ENCODE measurements around the gene GTPBP6. TPM values are rescaled to one million over a fixed set of nuclear protein-coding genes. Genes with fewer than 3 reads are reported as not detected.
"Not testable (repeated sequence)": the region's sequence is repeated elsewhere in the genome, so short reads cannot be mapped to it uniquely, and the experiment has no call there.

GTPBP6 gene
- total and polyA plus RNA-seq, 7 donors: 48.1 to 63.4 (median 50.0) TPM

- H3K9me3 ChIP-seq: no peaks in the 10 kb centered on the region
- intact Hi-C loops (cut with DNase I): no loop called here
- ATAC-seq (no peak), DNase-seq (no peak)
- no peaks in the 10 kb centered on the region for H3K27me3 ChIP-seq (ENCODE audit: insufficient read depth in 3 of 3, low read length in 2 of 3)
- no peak overlapping the region for H3K27ac ChIP-seq
- peaks cover 0 to 30% of the 10 kb centered on the region in 2 donors for H3K36me3 ChIP-seq (ENCODE audit: insufficient read depth in 1 of 2, low read depth in 1 of 2)
- no peak overlapping the region for H3K4me3 ChIP-seq
- H3K4me1 ChIP-seq: no peaks in the 10 kb centered on the region
- no peak for TF ChIP-seq CTCF (IDR thresholded peaks at IDR 0.05)
- WGBS, 3 donors: 92 to 95% (median 95%) methylated on average over 13 of the region's 13 CpGs
Measured at GRCh38 chrX:285076-285677, 33.4 kb downstream of the GTPBP6 start.

GRCh38 chrX:283115-283845 is 35.3 kb downstream of the GTPBP6 start:
- peak overlapping the region; percentile 74 for H3K4me3 ChIP-seq
- no peak overlapping the region for H3K27ac ChIP-seq
- 1 to 13% (median 2%) methylated on average over 32 to 45 of the region's 45 CpGs for WGBS, 3 donors
- intact Hi-C loops (cut with DNase I): loop anchor here in 1 of 2 donors (5.0 kb wide), 1 partner anchor 34 kb away; the partner anchor contains the start of gene GTPBP6
- peaks cover 0 to 16% of the 10 kb centered on the region in 2 donors for H3K36me3 ChIP-seq (ENCODE audit: insufficient read depth in 1 of 2, low read depth in 1 of 2)
- no peaks in the 10 kb centered on the region for H3K27me3 ChIP-seq (ENCODE audit: insufficient read depth in 3 of 3, low read length in 2 of 3)
- no peaks in the 10 kb centered on the region for H3K4me1 ChIP-seq
- H3K9me3 ChIP-seq: no peaks in the 10 kb centered on the region
- ATAC-seq (peak; percentile 98 to 100 (median 99)), DNase-seq (peak; percentile 88 to 92)
- no peak for TF ChIP-seq CTCF (IDR thresholded peaks at IDR 0.05)

GRCh38 chrX:282000-282681 is 36.5 kb downstream of the GTPBP6 start:
- 85 to 88% (median 87%) methylated on average over 21 of the region's 21 CpGs for WGBS, 3 donors
- not testable (repeated sequence) for H3K9me3 ChIP-seq; H3K36me3 ChIP-seq (ENCODE audit: insufficient read depth in 1 of 2, low read depth in 1 of 2); DNase-seq; H3K27ac ChIP-seq; H3K27me3 ChIP-seq (ENCODE audit: insufficient read depth in 3 of 3, low read length in 2 of 3); H3K4me1 ChIP-seq; ATAC-seq; H3K4me3 ChIP-seq
- intact Hi-C loops (cut with DNase I): loop anchor here in 1 of 2 donors (5.0 kb wide), 1 partner anchor 35 kb away; the partner anchor contains the start of gene GTPBP6

GRCh38 chrX:281166-281999 is 37.2 kb downstream of the GTPBP6 start, which contains the start of gene PLCXD1:
PLCXD1 (plus strand) TSS chrX:281381; CDS start chrX:284188, 2,807 bp downstream.
- Histone ChIP-seq H3K4me1 (peaks cover 4% of the 10 kb centered on the region), H3K4me3 (no peak within 1 kb of the TSS), H3K36me3 (ENCODE audit: insufficient read depth in 1 of 2, low read depth in 1 of 2) (peaks cover 0 to 9% of the 10 kb centered on the region in 2 donors), H3K27ac (no peak within 1 kb of the TSS), H3K27me3 (ENCODE audit: insufficient read depth in 3 of 3, low read length in 2 of 3) (peaks cover 0 to 5% (median 2%) of the 10 kb centered on the region in 3 donors), H3K9me3 (no peaks in the 10 kb centered on the region)
- intact Hi-C loops (cut with DNase I): loop anchor here in 1 of 2 donors (5.0 kb wide), 1 partner anchor 36 kb away; the partner anchor contains the start of gene GTPBP6
- ATAC-seq: no peak
- DNase-seq: no peak
- no peak for TF ChIP-seq CTCF (IDR thresholded peaks at IDR 0.05)
- 43 to 61% (median 51%) methylated on average over 24 to 25 of the region's 25 CpGs for WGBS, 3 donors

GRCh38 chrX:280722-281121 is 37.9 kb downstream of the GTPBP6 start:
- H3K9me3 ChIP-seq; ATAC-seq; H3K27me3 ChIP-seq (ENCODE audit: insufficient read depth in 3 of 3, low read length in 2 of 3); H3K36me3 ChIP-seq (ENCODE audit: insufficient read depth in 1 of 2, low read depth in 1 of 2); DNase-seq; H3K4me3 ChIP-seq; H3K27ac ChIP-seq; H3K4me1 ChIP-seq: not testable (repeated sequence)
- WGBS, 3 donors: 19 to 20% methylated on average over 3 to 17 of the region's 24 CpGs; no CpG with 5 or more reads in 1 of the 3 donors
- intact Hi-C loops (cut with DNase I): loop anchor here in 1 of 2 donors (5.0 kb wide), 1 partner anchor 37 kb away; the partner anchor contains the start of gene GTPBP6

GRCh38 chrX:279757-280604 is 38.6 kb downstream of the GTPBP6 start:
- H3K27ac ChIP-seq; DNase-seq; H3K4me3 ChIP-seq; H3K9me3 ChIP-seq; H3K36me3 ChIP-seq (ENCODE audit: insufficient read depth in 1 of 2, low read depth in 1 of 2); ATAC-seq; H3K27me3 ChIP-seq (ENCODE audit: insufficient read depth in 3 of 3, low read length in 2 of 3); H3K4me1 ChIP-seq: not testable (repeated sequence)
- WGBS, 3 donors: 67 to 86% (median 79%) methylated on average over 27 to 43 of the region's 45 CpGs
- intact Hi-C loops (cut with DNase I): loop anchor here in 1 of 2 donors (5.0 kb wide), 1 partner anchor 37 kb away; the partner anchor contains the start of gene GTPBP6

All from psoas muscle (tissue), 8 donors.